HG02588 (cell line): Measurements from ENCODE around the gene FNIP2.
A peak's percentile ranks its signal among the peaks of the same experiment; 100 is the strongest.

Experiments used
- ATAC-seq: cut with Tn5 transposase; IDR thresholded peaks from one replicate; pipeline ENCODE4 v1.9.1; 2021; ENCODE audit warnings: mild to moderate bottlenecking, moderate library complexity; ENCODE audit not compliant: unreplicated experiment

Gene FNIP2

GRCh38 chr4:158835226-158836001 lies 66.6 kb downstream of the FNIP2 start:
- ATAC-seq = no peak

DNA sequence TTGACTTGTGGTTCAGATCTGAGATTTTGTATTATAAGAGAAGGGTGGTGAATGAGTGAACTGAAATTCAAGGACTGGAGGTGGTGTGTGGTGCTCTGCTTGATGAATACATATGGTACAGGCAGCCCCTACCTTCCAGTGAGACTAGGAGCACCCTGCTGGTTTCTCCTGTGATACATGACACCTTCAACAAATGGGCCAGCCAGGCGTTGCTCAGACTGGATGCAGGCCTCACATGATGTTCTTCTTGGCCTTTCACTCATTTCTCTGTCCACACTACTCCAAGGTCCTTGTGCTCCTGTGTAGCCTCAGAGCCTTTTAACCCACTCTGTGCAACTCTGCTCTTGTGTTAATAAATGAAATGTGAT lies 67.2 kb downstream of the FNIP2 start:
- ATAC-seq = no peak

DNA sequence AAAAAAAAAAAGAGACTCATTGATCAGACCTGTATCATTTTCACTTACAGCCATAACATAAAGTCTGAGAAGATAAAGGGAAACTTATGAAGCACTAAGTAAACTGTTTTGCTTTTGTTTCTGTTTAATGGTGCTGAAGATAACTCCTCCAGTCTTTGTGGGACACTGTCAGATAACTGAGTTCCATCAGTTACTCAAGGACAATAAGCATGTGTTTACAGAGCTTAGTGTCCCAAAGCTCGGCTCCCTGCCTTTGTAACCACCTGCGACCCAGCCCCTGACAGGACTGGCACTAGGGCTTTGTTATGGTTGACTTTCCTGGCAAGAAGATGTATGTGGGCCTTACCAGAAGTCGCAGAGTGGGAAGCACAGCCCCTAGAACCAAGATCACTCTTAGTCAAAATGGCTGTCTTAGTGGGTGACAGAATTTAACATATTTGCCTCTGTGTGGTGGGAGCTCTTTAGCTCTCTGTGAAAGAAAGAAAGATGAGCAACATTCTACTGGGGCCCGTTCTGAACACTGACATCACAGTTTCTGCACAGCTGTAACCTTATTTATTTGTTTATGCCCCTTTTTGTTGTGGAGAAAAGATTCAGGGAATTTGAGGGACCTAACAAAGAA lies 68.1 kb downstream of the FNIP2 start:
- ATAC-seq = no peak

DNA sequence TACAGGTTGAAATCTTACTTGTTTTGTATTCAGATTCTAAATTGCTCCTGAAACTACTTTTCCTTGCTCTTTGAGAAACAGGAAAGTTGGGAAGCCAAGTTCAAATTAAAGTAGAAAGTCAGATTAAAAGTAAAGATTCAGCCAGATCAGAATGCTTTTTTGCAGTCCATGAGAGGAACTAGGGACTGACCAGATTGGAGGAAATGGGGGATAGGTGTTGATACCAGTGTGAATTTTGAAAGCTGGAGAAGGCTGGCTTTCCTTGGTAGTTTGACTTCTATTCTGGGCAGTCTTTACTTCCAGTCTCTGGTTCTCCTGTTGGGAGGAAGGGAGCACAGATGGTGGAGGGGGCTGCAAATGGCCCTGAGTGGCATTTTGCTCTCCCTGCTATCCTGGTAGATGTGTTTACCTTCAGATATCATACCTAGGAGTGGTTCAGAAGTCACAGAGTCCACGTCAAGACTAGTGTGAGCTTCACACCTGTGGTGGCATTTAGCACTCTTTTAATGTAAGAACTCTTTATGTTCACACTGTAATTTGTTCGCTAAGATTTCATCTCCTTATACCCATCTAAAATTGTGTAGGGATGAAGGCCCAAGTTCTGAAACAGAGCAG lies 68.8 kb downstream of the FNIP2 start:
- ATAC-seq = no peak

DNA sequence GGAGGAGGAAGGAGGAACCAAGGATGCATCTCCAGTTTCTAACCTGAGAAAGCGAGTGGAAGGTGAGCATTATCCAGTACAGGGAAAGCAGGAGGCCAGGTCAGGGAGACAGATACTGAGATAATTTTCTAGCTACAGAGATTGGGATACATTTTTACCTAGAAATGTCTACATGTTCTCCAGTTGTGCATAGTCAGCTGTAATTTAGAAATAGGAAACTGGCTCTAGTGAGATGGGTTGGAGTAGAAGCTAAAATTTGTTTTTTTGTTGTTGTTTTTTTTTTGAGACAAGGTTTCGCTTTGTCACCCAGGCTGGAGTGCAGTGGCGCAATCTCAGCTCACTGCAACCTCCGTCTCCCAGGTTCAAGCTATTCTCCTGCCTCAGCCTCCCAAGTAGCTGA lies 71.3 kb downstream of the FNIP2 start:
- no peak for ATAC-seq

DNA sequence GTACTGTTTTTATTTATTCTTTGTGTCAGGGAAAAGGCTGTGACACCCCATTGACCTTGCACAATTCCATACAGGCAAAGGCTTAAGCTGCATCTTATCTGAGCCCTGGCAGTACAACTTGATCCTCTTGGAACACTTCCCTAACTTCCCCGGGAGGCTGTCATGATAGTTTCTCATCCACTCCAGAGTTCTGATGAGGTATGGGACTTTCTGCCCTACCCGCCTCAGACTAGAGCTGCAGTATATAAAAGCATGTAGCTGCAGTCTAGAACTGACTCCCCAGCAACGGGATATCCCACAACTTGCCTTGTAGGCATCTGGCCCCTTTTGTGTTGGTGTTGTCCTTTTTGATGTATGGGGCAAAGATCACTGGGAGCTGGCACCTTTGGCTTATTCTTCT lies 72.7 kb downstream of the FNIP2 start:
- no peak for ATAC-seq

- no peak for ATAC-seq
These were observed 76.7 kb downstream of the FNIP2 start for GRCh38 chr4:158845311-158846041.

DNA sequence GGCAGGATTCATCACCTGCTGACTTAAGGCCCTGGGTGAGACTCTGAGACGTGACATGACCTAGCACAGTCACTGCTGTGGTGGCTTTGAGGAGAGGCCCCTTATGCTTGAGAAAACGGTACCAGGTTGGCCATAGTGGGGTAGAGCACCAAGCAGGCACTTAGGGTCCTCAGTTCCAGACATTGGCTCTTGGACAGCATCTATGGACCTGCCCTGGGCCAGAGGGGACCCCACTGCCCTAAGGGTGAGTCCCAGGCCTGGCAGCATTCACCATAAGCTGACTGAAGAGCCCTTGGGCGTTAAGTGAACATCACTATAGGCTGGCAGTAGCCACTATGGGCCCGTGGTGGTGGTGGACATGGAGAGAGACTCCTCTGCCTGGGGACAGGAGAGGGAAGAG lies 78.7 kb downstream of the FNIP2 start:
- no peak for ATAC-seq

GRCh38 chr4:158849681-158850080 lies 80.9 kb downstream of the FNIP2 start:
- ATAC-seq = no peak

DNA sequence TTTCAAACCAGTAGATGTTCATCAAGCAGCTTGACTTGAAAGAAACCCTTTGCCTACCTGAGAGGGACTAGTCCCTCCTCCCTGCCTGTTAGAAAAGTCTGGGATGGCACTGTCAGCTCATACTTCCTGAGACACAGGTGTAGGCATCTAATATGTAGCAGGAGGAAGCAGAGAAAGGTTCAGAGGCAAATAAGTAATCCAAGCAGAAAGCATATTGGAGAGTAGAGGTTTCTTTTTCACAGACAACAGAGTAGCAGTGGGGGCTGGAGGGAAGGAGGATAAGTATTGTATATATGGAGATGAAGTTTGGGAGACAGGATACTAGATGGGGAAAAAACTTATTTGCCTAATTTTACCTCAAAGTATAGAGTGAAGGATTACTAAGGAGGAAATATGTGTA lies 81.5 kb downstream of the FNIP2 start:
- no peak for ATAC-seq

DNA sequence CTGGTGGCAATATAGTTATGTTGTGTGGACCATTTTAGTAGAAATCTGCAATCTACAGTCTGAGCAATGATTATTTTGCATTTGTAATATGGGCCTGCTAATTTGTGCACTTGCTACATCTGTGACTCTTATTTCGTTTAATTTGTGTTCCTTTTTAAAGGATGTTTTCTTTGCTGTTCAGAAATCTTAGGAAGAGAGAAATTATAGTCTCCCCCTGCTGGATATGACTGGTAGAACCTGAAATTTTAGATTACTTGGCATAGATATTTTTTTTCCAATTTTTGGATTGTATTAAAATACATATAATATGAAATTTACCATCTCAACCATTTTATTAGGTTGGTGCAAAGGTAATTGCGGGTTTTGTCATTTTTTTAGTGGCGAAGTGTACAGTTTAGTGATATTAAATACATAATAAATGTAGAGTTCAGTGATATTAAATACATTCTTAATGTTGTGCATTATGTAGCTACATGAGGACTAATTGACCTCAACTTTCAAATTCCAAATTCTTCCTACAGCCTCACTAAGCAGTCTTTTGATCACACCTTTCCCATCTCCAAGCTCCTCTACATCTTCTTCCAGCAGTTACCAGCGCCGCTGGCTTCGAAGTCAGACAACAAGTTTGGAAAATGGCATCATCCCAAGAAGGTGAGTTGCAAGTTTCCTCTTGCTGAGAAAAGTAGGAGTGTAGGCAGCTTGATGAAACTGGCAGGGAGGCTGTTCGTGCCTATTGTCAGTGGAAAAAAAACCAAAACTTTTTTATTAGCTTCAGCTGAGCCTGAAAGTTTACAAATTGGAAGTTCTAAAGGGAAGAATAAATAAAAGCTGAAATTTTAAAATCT lies 82.2 kb downstream of the FNIP2 start:
- no peak for ATAC-seq

- no peak for ATAC-seq
These were observed 85.4 kb downstream of the FNIP2 start for GRCh38 chr4:158854236-158854635.

DNA sequence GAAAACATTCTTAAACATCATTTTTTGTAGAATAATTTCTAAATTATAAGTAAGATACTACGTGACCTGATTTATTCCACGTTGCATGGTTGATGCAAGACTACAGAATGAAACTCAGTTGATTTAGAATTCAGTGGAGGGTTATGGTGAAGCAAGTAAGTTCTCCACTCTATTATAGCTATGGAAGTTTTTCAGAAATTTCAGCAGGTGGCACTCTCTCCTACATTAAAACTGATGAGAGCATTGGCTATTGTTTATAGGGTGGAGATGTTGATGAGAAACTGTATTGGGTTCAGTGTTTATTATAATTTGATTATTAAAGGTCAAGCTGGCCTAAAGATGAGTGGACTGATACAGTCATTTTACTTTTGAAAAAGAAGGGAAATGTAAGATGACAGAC lies 88.0 kb downstream of the FNIP2 start:
- peak; percentile 48 for ATAC-seq

DNA sequence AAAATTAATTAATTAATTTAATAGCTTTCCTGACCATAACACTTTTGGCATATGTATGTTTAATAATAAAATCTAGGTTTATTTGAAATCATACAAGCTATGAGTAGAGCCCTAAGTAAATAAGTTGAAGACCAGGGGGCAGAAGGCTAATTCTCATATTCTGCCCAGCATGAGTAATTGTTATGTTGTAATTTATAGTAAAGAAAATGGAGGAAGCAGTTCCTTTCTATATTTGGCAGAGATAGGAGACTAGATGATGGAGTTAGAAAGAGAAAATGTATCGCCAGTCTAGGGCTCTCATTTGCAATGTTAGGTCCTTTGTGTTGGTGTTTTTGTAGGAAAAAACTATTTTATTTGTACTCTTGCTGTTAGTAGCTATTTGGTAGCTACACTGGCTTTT lies 89.1 kb downstream of the FNIP2 start:
- no peak for ATAC-seq

GRCh38 chr4:158858410-158859199 lies 89.8 kb downstream of the FNIP2 start:
- ATAC-seq = no peak

DNA sequence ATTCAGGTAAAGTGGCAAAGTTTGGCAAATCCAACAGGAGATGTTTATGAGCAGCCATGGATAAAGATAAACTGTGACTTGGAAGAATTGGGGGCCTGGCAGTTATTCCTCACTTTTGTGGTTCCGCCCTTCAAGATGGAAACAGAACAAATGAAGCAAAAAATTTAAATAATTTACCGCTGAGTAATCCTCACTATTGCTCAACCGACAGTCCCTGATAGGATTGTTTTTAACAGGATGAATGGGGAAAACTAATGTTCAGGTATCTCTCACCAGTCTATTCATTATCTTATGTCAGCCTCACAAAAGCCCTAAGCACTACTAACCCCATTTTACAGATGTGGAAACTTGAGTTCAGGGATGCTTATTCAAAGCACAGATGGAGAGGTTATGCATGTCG lies 90.8 kb downstream of the FNIP2 start:
- ATAC-seq = no peak

DNA sequence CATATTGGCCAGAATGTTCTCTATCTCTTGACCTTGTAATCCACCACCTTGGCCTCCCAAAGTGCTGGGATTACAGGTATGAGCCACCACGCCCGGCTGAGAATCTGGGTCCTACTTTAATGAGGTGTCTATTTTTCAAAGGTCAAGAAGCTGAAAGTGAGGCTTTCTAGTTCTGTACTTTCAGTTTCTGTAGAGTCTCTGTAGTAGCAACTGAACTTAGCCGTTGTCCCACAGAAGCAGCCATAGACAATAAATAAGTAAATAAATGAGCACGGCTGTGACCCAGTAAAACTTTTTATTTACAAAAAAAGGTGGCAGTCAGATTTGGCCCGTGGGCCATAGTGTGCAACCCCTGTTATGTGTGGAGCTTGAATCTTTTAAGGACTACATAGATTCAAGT lies 92.0 kb downstream of the FNIP2 start:
- ATAC-seq = peak; percentile 87

- peak; percentile 46 for ATAC-seq
These were observed 92.5 kb downstream of the FNIP2 start for GRCh38 chr4:158861281-158861680.

DNA sequence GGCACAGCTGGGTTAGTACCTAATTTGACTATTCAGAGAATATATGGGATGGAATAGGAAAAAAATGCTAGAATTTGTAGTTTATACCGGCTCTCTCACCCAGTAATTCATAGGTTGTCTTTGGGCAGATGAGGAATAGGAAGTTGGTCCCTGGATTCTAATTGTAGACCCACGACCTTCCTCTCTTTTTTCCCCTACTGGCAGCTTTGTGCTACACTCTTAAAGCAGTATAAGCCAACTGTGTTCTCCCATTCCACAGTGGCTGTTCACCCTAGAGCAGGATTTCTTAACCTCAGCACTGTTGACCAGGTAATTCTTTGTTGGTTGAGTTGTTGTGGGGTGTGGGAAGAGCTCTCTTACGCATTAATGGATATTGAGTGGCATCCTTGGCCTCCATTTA lies 92.9 kb downstream of the FNIP2 start:
- ATAC-seq = no peak

GRCh38 chr4:158863296-158863695 lies 94.5 kb downstream of the FNIP2 start:
- no peak for ATAC-seq
